ENCODE results near the gene CHRD.

- TF ChIP-seq CTCF (IDR thresholded peaks at IDR 0.05; ENCODE audit: borderline replicate concordance, extremely low read depth, low read length, poor library complexity, severe bottlenecking) (no peak), EZH2 (IDR thresholded peaks at IDR 0.05; ENCODE audit: borderline replicate concordance, low read depth, low read length, severe bottlenecking) (no peak)
These were observed 1.1 kb upstream of the CHRD start for GRCh38 chr3:184378651-184379357.
